Panc1 (cell line): ENCODE measurements around the gene SLC36A4. TPM values are rescaled to one million over a fixed set of nuclear protein-coding genes. Genes with fewer than 3 reads are reported as not detected.

Source experiments
- ATAC-seq: fragments of 200-7000 bp; cut with Tn5 transposase; 2 replicates; pipeline ENCODE4 v1.9.1; 2020; ENCODE audit warnings: mild to moderate bottlenecking, moderate library complexity
- BruUV-seq: library from RNA; stranded (reverse); fragments of 400-500 nt; replicated peaks from 2 replicates; lab custom pipeline; 2021; lab: Mats Ljungman, UMichigan
- CTCF ChIA-PET: fragments of 300-600 bp; sonication (Branson Sonifier 250); formaldehyde crosslinking; loops from one replicate; lab custom pipeline; 2022; ENCODE audit warnings: antibody characterized with exemption; lab: Charles Lee
- POLR2A ChIA-PET: fragments of 300-600 bp; sonication (Branson Sonifier 250); formaldehyde crosslinking; loops from one replicate; lab custom pipeline; 2022; ENCODE audit warnings: antibody characterized with exemption; lab: Charles Lee
- DNase-seq: peaks from one replicate; pipeline ENCODE4 v3.0.0-alpha.2; 2010; ENCODE audit warnings: low read depth, low spot score
- H3K27ac ChIP-seq: 2 replicates; pipeline ENCODE4 v1.5.1; 2011; ENCODE audit warnings: mild to moderate bottlenecking, low read length, inconsistent platforms
- H3K27me3 ChIP-seq: fragments of 200-500 bp; sonication (Bioruptor generic); 2 replicates; pipeline ENCODE4 v1.6.0; 2014; ENCODE audit warnings: low read length, inconsistent platforms; ENCODE audit not compliant: control insufficient read depth, insufficient read depth
- H3K36me3 ChIP-seq: fragments of 200-500 bp; sonication (Bioruptor generic); 2 replicates; pipeline ENCODE4 v1.5.1; 2014; ENCODE audit warnings: inconsistent platforms, mild to moderate bottlenecking, low read length, moderate library complexity; ENCODE audit not compliant: control insufficient read depth, insufficient read depth
- H3K4me1 ChIP-seq: 2 replicates; pipeline ENCODE4 v1.5.1; 2011; ENCODE audit warnings: inconsistent platforms, mild to moderate bottlenecking, low read length, moderate library complexity; ENCODE audit not compliant: control insufficient read depth, insufficient read depth
- H3K4me3 ChIP-seq, 2 experiments: 2 replicates each; pipeline ENCODE4 v1.5.1; 2011 to 2012; ENCODE audit warnings: low read depth in 2 of 2, low read length in 2 of 2, mild to moderate bottlenecking in 2 of 2, inconsistent platforms in 1 of 2, moderate library complexity in 1 of 2
- H3K9me3 ChIP-seq: fragments of 200-500 bp; sonication (Bioruptor generic); 2 replicates; pipeline ENCODE4 v1.5.1; 2014; ENCODE audit warnings: low read depth, mild to moderate bottlenecking, inconsistent platforms, low read length, moderate library complexity; ENCODE audit not compliant: control insufficient read depth, insufficient read depth
- POLR2AphosphoS5 ChIP-seq: IDR thresholded peaks from 2 replicates; pipeline ENCODE4 v1.6.1; 2012; ENCODE audit warnings: mild to moderate bottlenecking, low read depth, low read length, moderate library complexity
- SIN3A ChIP-seq: IDR thresholded peaks from 2 replicates; pipeline ENCODE4 v1.6.1; 2012; ENCODE audit warnings: low read depth, mild to moderate bottlenecking, low read length, moderate library complexity, borderline replicate concordance; ENCODE audit not compliant: insufficient read depth
- TCF7L2 ChIP-seq: IDR thresholded peaks from 2 replicates; pipeline ENCODE4 v1.6.1; 2011; ENCODE audit warnings: mild to moderate bottlenecking, low read depth, low read length, inconsistent platforms
- in situ Hi-C: cut with HindIII; loops from 2 replicates; pipeline ENCODE4 v1.10.0; 2016; ENCODE audit warnings: low sequenced_read_pairs, low pct_unique_long_range_greater_than_20kb
- intact Hi-C: fragments of 100-400 bp; cut with micrococcal nuclease; formaldehyde crosslinking; loops from one replicate; pipeline ENCODE4 v1.10.0; 2022; ENCODE audit not compliant: unreplicated experiment
- total RNA-seq: library from RNA; stranded (reverse); gene quantifications from one replicate; pipeline ENCODE4 v1.2.1, GENCODE V29; 2021; ENCODE audit not compliant: unreplicated experiment
- TF ChIP-seq, protein P1 (sequence below), 2 experiments: IDR thresholded peaks; 2 replicates each; pipeline ENCODE4 v1.6.1; 2011 to 2012; ENCODE audit warnings: low read depth in 2 of 2, control low read depth in 1 of 2, low read length in 1 of 2, mild to moderate bottlenecking in 1 of 2, moderate library complexity in 1 of 2; ENCODE audit not compliant: insufficient read depth in 1 of 2
- TF ChIP-seq, protein P2 (sequence below): fragments of 450-650 bp; IDR thresholded peaks from 2 replicates; pipeline ENCODE4 v1.5.1; 2017; ENCODE audit warnings: mild to moderate bottlenecking

Gene SLC36A4
- total RNA-seq, 1 experiment from 2014 or later, result 30.3 TPM

GRCh38 chr11:93143186-93143585 is 54.6 kb downstream of the SLC36A4 start:
- no peak for ATAC-seq
- Histone ChIP-seq H3K36me3 (no peaks in the 10 kb centered on the region), H3K9me3 (no peaks in the 10 kb centered on the region), H3K4me3 (no peak overlapping the region), H3K27ac (no peak overlapping the region), H3K27me3 (no peaks in the 10 kb centered on the region), H3K4me1 (no peaks in the 10 kb centered on the region)
- BruUV-seq, result no TSS peak
- ChIA-PET CTCF (no interaction called here), POLR2A (no interaction called here)
- intact Hi-C loops, result no loop called here
- DNase-seq, result no peak
- TF ChIP-seq, protein P1, sequence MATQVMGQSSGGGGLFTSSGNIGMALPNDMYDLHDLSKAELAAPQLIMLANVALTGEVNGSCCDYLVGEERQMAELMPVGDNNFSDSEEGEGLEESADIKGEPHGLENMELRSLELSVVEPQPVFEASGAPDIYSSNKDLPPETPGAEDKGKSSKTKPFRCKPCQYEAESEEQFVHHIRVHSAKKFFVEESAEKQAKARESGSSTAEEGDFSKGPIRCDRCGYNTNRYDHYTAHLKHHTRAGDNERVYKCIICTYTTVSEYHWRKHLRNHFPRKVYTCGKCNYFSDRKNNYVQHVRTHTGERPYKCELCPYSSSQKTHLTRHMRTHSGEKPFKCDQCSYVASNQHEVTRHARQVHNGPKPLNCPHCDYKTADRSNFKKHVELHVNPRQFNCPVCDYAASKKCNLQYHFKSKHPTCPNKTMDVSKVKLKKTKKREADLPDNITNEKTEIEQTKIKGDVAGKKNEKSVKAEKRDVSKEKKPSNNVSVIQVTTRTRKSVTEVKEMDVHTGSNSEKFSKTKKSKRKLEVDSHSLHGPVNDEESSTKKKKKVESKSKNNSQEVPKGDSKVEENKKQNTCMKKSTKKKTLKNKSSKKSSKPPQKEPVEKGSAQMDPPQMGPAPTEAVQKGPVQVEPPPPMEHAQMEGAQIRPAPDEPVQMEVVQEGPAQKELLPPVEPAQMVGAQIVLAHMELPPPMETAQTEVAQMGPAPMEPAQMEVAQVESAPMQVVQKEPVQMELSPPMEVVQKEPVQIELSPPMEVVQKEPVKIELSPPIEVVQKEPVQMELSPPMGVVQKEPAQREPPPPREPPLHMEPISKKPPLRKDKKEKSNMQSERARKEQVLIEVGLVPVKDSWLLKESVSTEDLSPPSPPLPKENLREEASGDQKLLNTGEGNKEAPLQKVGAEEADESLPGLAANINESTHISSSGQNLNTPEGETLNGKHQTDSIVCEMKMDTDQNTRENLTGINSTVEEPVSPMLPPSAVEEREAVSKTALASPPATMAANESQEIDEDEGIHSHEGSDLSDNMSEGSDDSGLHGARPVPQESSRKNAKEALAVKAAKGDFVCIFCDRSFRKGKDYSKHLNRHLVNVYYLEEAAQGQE (IDR thresholded peaks at IDR 0.05; ENCODE audit: insufficient read depth in 1 of 2, low read depth in 2 of 2, low read length in 1 of 2), result no peak
- TF ChIP-seq, protein P2, sequence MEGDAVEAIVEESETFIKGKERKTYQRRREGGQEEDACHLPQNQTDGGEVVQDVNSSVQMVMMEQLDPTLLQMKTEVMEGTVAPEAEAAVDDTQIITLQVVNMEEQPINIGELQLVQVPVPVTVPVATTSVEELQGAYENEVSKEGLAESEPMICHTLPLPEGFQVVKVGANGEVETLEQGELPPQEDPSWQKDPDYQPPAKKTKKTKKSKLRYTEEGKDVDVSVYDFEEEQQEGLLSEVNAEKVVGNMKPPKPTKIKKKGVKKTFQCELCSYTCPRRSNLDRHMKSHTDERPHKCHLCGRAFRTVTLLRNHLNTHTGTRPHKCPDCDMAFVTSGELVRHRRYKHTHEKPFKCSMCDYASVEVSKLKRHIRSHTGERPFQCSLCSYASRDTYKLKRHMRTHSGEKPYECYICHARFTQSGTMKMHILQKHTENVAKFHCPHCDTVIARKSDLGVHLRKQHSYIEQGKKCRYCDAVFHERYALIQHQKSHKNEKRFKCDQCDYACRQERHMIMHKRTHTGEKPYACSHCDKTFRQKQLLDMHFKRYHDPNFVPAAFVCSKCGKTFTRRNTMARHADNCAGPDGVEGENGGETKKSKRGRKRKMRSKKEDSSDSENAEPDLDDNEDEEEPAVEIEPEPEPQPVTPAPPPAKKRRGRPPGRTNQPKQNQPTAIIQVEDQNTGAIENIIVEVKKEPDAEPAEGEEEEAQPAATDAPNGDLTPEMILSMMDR, result no peak
- TF ChIP-seq POLR2AphosphoS5, result no peak
- TF ChIP-seq SIN3A, result no peak
- no peak for TF ChIP-seq TCF7L2
- in situ Hi-C loops, result no loop called here

DNA sequence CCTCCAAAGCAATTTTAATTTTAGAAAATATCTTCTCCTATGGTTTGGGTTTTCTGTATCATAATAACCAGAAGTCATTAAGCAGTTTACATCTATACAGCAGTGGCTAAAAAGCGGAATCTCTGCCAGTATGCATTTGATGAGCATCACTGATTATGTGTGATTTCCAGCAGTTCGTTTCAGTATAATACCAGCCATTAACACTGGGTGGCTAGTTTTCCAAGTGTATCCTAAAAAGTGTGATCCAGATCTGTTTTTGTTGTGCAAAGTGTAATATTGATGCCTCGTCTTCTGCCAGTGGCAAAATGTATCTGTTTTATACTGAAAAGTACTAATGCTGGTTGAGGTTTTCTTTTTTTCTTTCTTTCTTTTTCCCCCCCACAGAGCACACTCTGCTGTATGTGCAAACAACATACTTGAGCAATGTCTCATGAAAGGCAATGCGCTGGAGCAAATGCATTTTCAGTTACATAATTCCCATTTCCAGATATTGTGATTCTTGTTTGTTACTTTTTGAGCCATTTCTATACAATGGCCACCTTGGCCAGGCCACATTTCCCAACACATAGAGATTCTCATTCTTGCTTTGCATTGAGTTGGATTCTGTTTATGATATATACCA is 64.2 kb downstream of the SLC36A4 start:
- BruUV-seq, result no TSS peak
- Histone ChIP-seq H3K36me3 (no peaks in the 10 kb centered on the region), H3K4me3 (no peak overlapping the region), H3K4me1 (no peaks in the 10 kb centered on the region), H3K9me3 (no peaks in the 10 kb centered on the region), H3K27ac (no peak overlapping the region), H3K27me3 (no peaks in the 10 kb centered on the region)
- CTCF ChIA-PET, result interaction anchor here (1.0 kb wide), 1 partner anchor 92 kb away, joined by 3 read pairs; no protein-coding TSS in a partner anchor
- intact Hi-C loops (no loop called here), in situ Hi-C loops (no loop called here)
- ATAC-seq (no peak), DNase-seq (no peak)
- TF ChIP-seq POLR2AphosphoS5 (no peak), TCF7L2 (no peak), SIN3A (no peak)
- TF ChIP-seq, protein P1 (IDR thresholded peaks at IDR 0.05; ENCODE audit: insufficient read depth in 1 of 2, low read depth in 2 of 2, low read length in 1 of 2), result no peak
- TF ChIP-seq, protein P2, result no peak
- POLR2A ChIA-PET, result no interaction called here
